H1 (cell line): Measurements from ENCODE around the gene CDH22. TPM values are rescaled to one million over a fixed set of nuclear protein-coding genes. Genes with fewer than 3 reads are reported as not detected.

Experiments
- CTCF ChIA-PET: fragments of 300-600 bp; sonication (Branson Sonifier 250); formaldehyde crosslinking; loops from one replicate; lab custom pipeline; 2021; ENCODE audit not compliant: partially characterized antibody; lab: Charles Lee
- POLR2A ChIA-PET: fragments of 300-600 bp; sonication (Branson Sonifier 250); formaldehyde crosslinking; loops from one replicate; lab custom pipeline; 2021; ENCODE audit warnings: inconsistent platforms; ENCODE audit not compliant: partially characterized antibody; lab: Charles Lee
- DNase-seq, 2 experiments: peaks; one replicate each; pipeline versions ENCODE4 v3.0.0 to v3.0.0-alpha.2; 2010 to 2022; ENCODE audit warnings: low spot score in 2 of 2, low read depth in 1 of 2, mixed read lengths in 1 of 2
- FAIRE-seq: peaks from 2 replicates; lab custom pipeline; 2011; peaks lifted over from hg19 to GRCh38; lab: Jason Lieb, UNC
- H2AFZ ChIP-seq: 2 replicates; pipeline ENCODE4 v1.8.1; 2012; ENCODE audit warnings: low read length, inconsistent platforms
- H2AK5ac ChIP-seq: 2 replicates; pipeline ENCODE4 v1.6.1; 2013; ENCODE audit warnings: low read depth, low read length
- H2BK120ac ChIP-seq: replicated peaks from 2 replicates; pipeline ENCODE3; 2013; ENCODE audit warnings: low read depth, low read length, inconsistent platforms
- H2BK12ac ChIP-seq: 2 replicates; pipeline ENCODE4 v1.6.1; 2013; ENCODE audit warnings: low read depth, low read length
- H2BK15ac ChIP-seq: 2 replicates; pipeline ENCODE4 v1.6.1; 2013; ENCODE audit warnings: low read length
- H2BK20ac ChIP-seq: 2 replicates; pipeline ENCODE4 v1.6.1; 2013; ENCODE audit warnings: low read length
- H2BK5ac ChIP-seq: 2 replicates; pipeline ENCODE4 v1.6.1; 2013; ENCODE audit warnings: low read depth, low read length
- H3K14ac ChIP-seq: 2 replicates; pipeline ENCODE4 v1.6.1; 2013; ENCODE audit warnings: inconsistent platforms; ENCODE audit not compliant: insufficient read length
- H3K18ac ChIP-seq: 2 replicates; pipeline ENCODE4 v1.6.1; 2013; ENCODE audit warnings: low read length; ENCODE audit errors: extremely low read depth
- H3K23ac ChIP-seq: 2 replicates; pipeline ENCODE4 v1.6.1; 2013; ENCODE audit warnings: inconsistent platforms; ENCODE audit not compliant: insufficient read length
- H3K23me2 ChIP-seq: 2 replicates; pipeline ENCODE4 v1.6.1; 2013; ENCODE audit warnings: low read depth, low read length
- H3K27ac ChIP-seq: 2 replicates; pipeline ENCODE4 v1.6.1; 2011; ENCODE audit warnings: low read depth, low read length, inconsistent platforms
- H3K27me3 ChIP-seq, 4 experiments: replicated peaks in 1 of 4; 1 replicate in 1 of 4; 2 replicates in 3 of 4; pipeline versions ENCODE4 v1.6.1 to v1.8.1; 2011 to 2013; ENCODE audit warnings: low read length in 3 of 4, mild to moderate bottlenecking in 3 of 4, inconsistent platforms in 2 of 4, mixed read lengths in 2 of 4, moderate library complexity in 1 of 4; ENCODE audit not compliant: control insufficient read depth in 3 of 4, insufficient read depth in 3 of 4; ENCODE audit errors: extremely low read depth in 1 of 4
- H3K36me3 ChIP-seq, 4 experiments: 2 replicates each; pipeline versions ENCODE4 v1.6.1 to v1.8.1; 2011 to 2013; ENCODE audit warnings: mild to moderate bottlenecking in 4 of 4, low read length in 3 of 4, moderate library complexity in 2 of 4, control low read depth in 1 of 4, inconsistent platforms in 1 of 4; ENCODE audit not compliant: insufficient read depth in 4 of 4, control insufficient read depth in 2 of 4
- H3K4ac ChIP-seq: replicated peaks from 2 replicates; pipeline ENCODE3; 2013; ENCODE audit warnings: low read length, low read depth, mixed read lengths, inconsistent platforms; ENCODE audit not compliant: insufficient read length
- H3K4me1 ChIP-seq, 4 experiments: replicated peaks in 1 of 4; 1 replicate in 1 of 4; 2 replicates in 3 of 4; pipeline versions ENCODE4 v1.6.1 to v1.8.1; 2011 to 2013; ENCODE audit warnings: low read length in 3 of 4, inconsistent platforms in 2 of 4, mixed read lengths in 1 of 4; ENCODE audit not compliant: insufficient read depth in 4 of 4, control insufficient read depth in 3 of 4
- H3K4me2 ChIP-seq, 2 experiments: 2 replicates each; pipeline versions ENCODE4 v1.6.1 to v1.8.1; 2011 to 2013; ENCODE audit warnings: low read depth in 2 of 2, low read length in 2 of 2, control low read depth in 1 of 2, inconsistent platforms in 1 of 2, mild to moderate bottlenecking in 1 of 2; ENCODE audit not compliant: insufficient read depth in 1 of 2
- H3K4me3 ChIP-seq, 4 experiments: fragments of 200-600, 300-600 bp in 1 of 4; sonication (generic), shearing (Covaris generic), sonication (Bioruptor Twin) in 1 of 4; 2 replicates each; pipeline versions ENCODE4 v1.5.1 to v1.8.1; 2011 to 2016; ENCODE audit warnings: low read length in 4 of 4, low read depth in 3 of 4, control low read depth in 2 of 4, inconsistent platforms in 2 of 4, mild to moderate bottlenecking in 2 of 4, mixed read lengths in 1 of 4, moderate library complexity in 1 of 4; ENCODE audit not compliant: insufficient read depth in 2 of 4; ENCODE audit errors: extremely low read depth in 1 of 4
- H3K56ac ChIP-seq: replicated peaks from 2 replicates; pipeline ENCODE3; 2013; ENCODE audit warnings: low read depth, mild to moderate bottlenecking, mixed read lengths, low read length, inconsistent platforms; ENCODE audit not compliant: insufficient read length
- H3K79me1 ChIP-seq: 2 replicates; pipeline ENCODE4 v1.6.1; 2013; ENCODE audit warnings: low read depth, low read length, control low read depth
- H3K79me2 ChIP-seq, 2 experiments: 2 replicates each; pipeline versions ENCODE4 v1.6.1 to v1.8.1; 2012 to 2013; ENCODE audit warnings: low read length in 2 of 2, mild to moderate bottlenecking in 2 of 2, inconsistent platforms in 1 of 2; ENCODE audit not compliant: insufficient read depth in 2 of 2, control insufficient read depth in 1 of 2
- H3K9ac ChIP-seq, 4 experiments: replicated peaks in 1 of 4; 1 replicate in 1 of 4; 2 replicates in 3 of 4; pipeline versions ENCODE4 v1.6.1 to v1.8.1; 2011 to 2013; ENCODE audit warnings: low read depth in 3 of 4, low read length in 3 of 4, control low read depth in 2 of 4, mild to moderate bottlenecking in 2 of 4, moderate library complexity in 2 of 4, inconsistent platforms in 1 of 4; ENCODE audit errors: extremely low read depth in 1 of 4
- H3K9me3 ChIP-seq, 2 experiments: 2 replicates each; pipeline versions ENCODE4 v1.6.1 to v1.8.1; 2012 to 2013; ENCODE audit warnings: mild to moderate bottlenecking in 2 of 2, moderate library complexity in 2 of 2, control low read depth in 1 of 2, inconsistent platforms in 1 of 2, low read depth in 1 of 2, low read length in 1 of 2, mixed read lengths in 1 of 2; ENCODE audit not compliant: insufficient read depth in 2 of 2
- H4K20me1 ChIP-seq, 2 experiments: replicated peaks in 1 of 2; 2 replicates each; pipeline versions ENCODE3 to v1.8.1; 2011 to 2013; ENCODE audit warnings: inconsistent platforms in 2 of 2, low read length in 2 of 2, mild to moderate bottlenecking in 1 of 2; ENCODE audit not compliant: insufficient read depth in 2 of 2, control insufficient read depth in 1 of 2
- H4K5ac ChIP-seq: 2 replicates; pipeline ENCODE4 v1.6.1; 2013; ENCODE audit warnings: low read length, low read depth, mixed read lengths, inconsistent platforms; ENCODE audit not compliant: insufficient read length
- H4K8ac ChIP-seq: 2 replicates; pipeline ENCODE4 v1.8.0; 2013; ENCODE audit warnings: mild to moderate bottlenecking, moderate library complexity, low read length, inconsistent platforms; ENCODE audit not compliant: insufficient read depth; ENCODE audit errors: extremely low read depth
- H4K91ac ChIP-seq: replicated peaks from 2 replicates; pipeline ENCODE3; 2013; ENCODE audit warnings: low read length, mixed read lengths, inconsistent platforms; ENCODE audit not compliant: insufficient read length
- CEBPB ChIP-seq: IDR thresholded peaks from 2 replicates; pipeline ENCODE4 v1.6.1; 2012; ENCODE audit warnings: low read depth, low read length
- CHD1 ChIP-seq: IDR thresholded peaks from 2 replicates; pipeline ENCODE4 v1.6.1; 2012; ENCODE audit warnings: low read depth, low read length, improper control_type of control experiment
- GTF2F1 ChIP-seq: IDR thresholded peaks from 2 replicates; pipeline ENCODE4 v1.6.1; 2012; ENCODE audit warnings: low read depth, low read length, improper control_type of control experiment, borderline replicate concordance
- HDAC2 ChIP-seq, 2 experiments: fragments of 300-600 bp in 1 of 2; sonication (generic) in 1 of 2; IDR thresholded peaks; 2 replicates each; pipeline ENCODE4 v1.6.1; 2011 to 2012; ENCODE audit warnings: low read depth in 2 of 2, low read length in 2 of 2, mild to moderate bottlenecking in 2 of 2, moderate library complexity in 2 of 2, borderline replicate concordance in 1 of 2, inconsistent platforms in 1 of 2
- KDM5A ChIP-seq: fragments of 200-600 bp; IDR thresholded peaks from 2 replicates; pipeline ENCODE4 v1.7.1; 2012; ENCODE audit warnings: mild to moderate bottlenecking, low read length, inconsistent platforms, mixed read lengths
- NRF1 ChIP-seq: IDR thresholded peaks from 2 replicates; pipeline ENCODE4 v1.6.1; 2011; ENCODE audit warnings: mild to moderate bottlenecking, low read depth, low read length, improper control_type of control experiment
- RAD21 ChIP-seq, 2 experiments: IDR thresholded peaks in 1 of 2; conservative IDR thresholded peaks in 1 of 2; 2 replicates each; pipeline ENCODE4 v1.6.1; 2011; ENCODE audit warnings: low read depth in 2 of 2, low read length in 2 of 2, improper control_type of control experiment in 1 of 2, inconsistent platforms in 1 of 2, mild to moderate bottlenecking in 1 of 2, moderate library complexity in 1 of 2
- SIRT6 ChIP-seq: IDR thresholded peaks from one replicate; pipeline ENCODE4 v1.7.1; 2012; ENCODE audit warnings: low read length, inconsistent platforms
- TAF7 ChIP-seq: optimal IDR thresholded peaks from 2 replicates; pipeline ENCODE3; 2011; ENCODE audit warnings: low read depth, mild to moderate bottlenecking, inconsistent platforms, low read length, moderate library complexity, borderline replicate concordance
- WGBS, 2 experiments: shearing (Covaris generic) in 1 of 2; methylation state at CpG; one replicate each; pipeline versions ENCODE4 v1.1.6 to v1.1.7; 2013 to 2015; ENCODE audit warnings: low lambda C conversion rate in 2 of 2, mixed read lengths in 2 of 2, inconsistent platforms in 1 of 2, low coverage in 1 of 2, missing lambda C conversion rate in 1 of 2; ENCODE audit not compliant: insufficient replicate concordance in 2 of 2, insufficient coverage in 1 of 2, insufficient read length in 1 of 2; ENCODE audit errors: extremely low coverage in 1 of 2, missing lambda C conversion rate in 1 of 2; 5-methylcytosine and 5-hydroxymethylcytosine counted together
- polyA plus RNA-seq, 7 experiments: library from polyadenylated mRNA; depleted of rRNA in 3 of 7; stranded (reverse) in 5 of 7; unstranded in 2 of 7; fragments of >200 nt in 5 of 7; fragments of 200-250 nt in 2 of 7; gene quantifications; 1 replicate in 5 of 7; 2 replicates in 1 of 7; 4 replicates in 1 of 7; pipeline versions ENCODE4 v1.2.1 to v1.2.3, GENCODE V29; 2011 to 2013; ENCODE audit warnings: missing spikeins in 2 of 7, mixed read lengths in 2 of 7
- total RNA-seq: library from RNA; stranded (reverse); fragmentation: NEBNext Ultra II Directional; extraction: Animal tissue kit (Norgen Biotek cat#: 25700); gene quantifications from 2 replicates; pipeline ENCODE4 v1.2.1, GENCODE V29; 2021

The CDH22 gene
- total and polyA plus RNA-seq, 2 of the 8 experiments (the other 6 are each of a cell fraction or from before 2014, with no cell fraction given), result 0.35 to 0.39 TPM

DNA sequence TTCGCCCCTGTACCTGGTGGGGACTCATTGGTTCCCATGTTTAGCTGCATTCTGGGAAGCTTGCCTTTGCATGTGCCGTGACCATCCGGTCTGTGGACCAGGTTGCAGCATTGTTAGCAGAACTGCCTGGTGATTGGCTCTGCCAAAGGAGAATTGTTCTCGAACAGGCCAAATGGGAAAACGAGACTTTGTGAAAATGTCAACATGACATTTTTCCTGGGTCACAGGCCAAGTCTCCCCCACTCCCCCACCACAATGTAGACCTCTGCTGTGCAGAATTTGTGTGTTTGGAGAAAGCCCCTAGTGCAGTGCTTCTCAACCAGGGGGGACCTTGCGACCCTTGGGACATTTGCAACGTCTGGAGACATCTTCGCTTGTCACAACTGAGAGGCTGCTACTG lies 23.2 kb downstream of the CDH22 start:
- Histone ChIP-seq H3K4me2 (no peak overlapping the region), H2AK5ac (no peak overlapping the region), H2BK20ac (no peak overlapping the region), H3K27ac (no peak overlapping the region), H3K79me1 (no peaks in the 10 kb centered on the region), H2BK120ac (no peak overlapping the region), H4K20me1 (no peaks in the 10 kb centered on the region), H3K27me3 (no peaks in the 10 kb centered on the region), H3K4me3 (no peak overlapping the region), H4K8ac (no peak overlapping the region), H2BK12ac (no peak overlapping the region), H3K56ac (no peak overlapping the region), H4K91ac (no peak overlapping the region), H3K9ac (no peak overlapping the region), H3K14ac (no peak overlapping the region), H3K36me3 (no peaks in the 10 kb centered on the region), H3K23me2 (no peaks in the 10 kb centered on the region), H3K18ac (no peak overlapping the region), H3K9me3 (no peaks in the 10 kb centered on the region), H3K4ac (no peak overlapping the region), H2AFZ (no peak overlapping the region), H3K79me2 (no peaks in the 10 kb centered on the region), H3K4me1 (peaks cover 0 to 9% (median 1%) of the 10 kb centered on the region in 4 experiments; a peak in 1 of 7 replicates), H4K5ac (no peak overlapping the region), H2BK5ac (no peak overlapping the region), H2BK15ac (no peak overlapping the region), H3K23ac (no peak overlapping the region)
- no peak for TF ChIP-seq CHD1
- TF ChIP-seq GTF2F1, result no peak
- TF ChIP-seq TAF7, result no peak
- TF ChIP-seq HDAC2 (IDR thresholded peaks at IDR 0.05; ENCODE audit: borderline replicate concordance in 1 of 2, low read depth in 2 of 2, low read length in 2 of 2), result no peak
- no peak for TF ChIP-seq NRF1
- TF ChIP-seq KDM5A, result no peak
- peak in 1 of 2 experiments; percentile 18; a peak in 1 of 4 replicates for TF ChIP-seq RAD21 (IDR thresholded peaks at IDR 0.05 in 1 of 2, conservative IDR thresholded peaks at IDR 0.05 in 1 of 2; ENCODE audit: low read depth in 2 of 2, low read length in 2 of 2)
- TF ChIP-seq CEBPB, result no peak
- TF ChIP-seq SIRT6, result no peak
- CTCF ChIA-PET, result interaction anchor here (2.0 kb wide), 1 partner anchor 25 kb away, joined by 5 read pairs; no protein-coding TSS in a partner anchor
- POLR2A ChIA-PET, result no interaction called here
- FAIRE-seq (no peak), DNase-seq (no peak)
- 90% methylated on average over 8 of the region's 8 CpGs; no CpG with 5 or more reads in 1 of the 2 experiments for WGBS, 2 experiments
